Measurements from ENCODE around the gene ATP6V1A. TPM values are rescaled to one million over a fixed set of nuclear protein-coding genes. Genes with fewer than 3 reads are reported as not detected.

ATP6V1A gene
- polyA plus RNA-seq, 1 of the 3 experiments (the other 2 are of a cell fraction), result 12.1 TPM

DNA sequence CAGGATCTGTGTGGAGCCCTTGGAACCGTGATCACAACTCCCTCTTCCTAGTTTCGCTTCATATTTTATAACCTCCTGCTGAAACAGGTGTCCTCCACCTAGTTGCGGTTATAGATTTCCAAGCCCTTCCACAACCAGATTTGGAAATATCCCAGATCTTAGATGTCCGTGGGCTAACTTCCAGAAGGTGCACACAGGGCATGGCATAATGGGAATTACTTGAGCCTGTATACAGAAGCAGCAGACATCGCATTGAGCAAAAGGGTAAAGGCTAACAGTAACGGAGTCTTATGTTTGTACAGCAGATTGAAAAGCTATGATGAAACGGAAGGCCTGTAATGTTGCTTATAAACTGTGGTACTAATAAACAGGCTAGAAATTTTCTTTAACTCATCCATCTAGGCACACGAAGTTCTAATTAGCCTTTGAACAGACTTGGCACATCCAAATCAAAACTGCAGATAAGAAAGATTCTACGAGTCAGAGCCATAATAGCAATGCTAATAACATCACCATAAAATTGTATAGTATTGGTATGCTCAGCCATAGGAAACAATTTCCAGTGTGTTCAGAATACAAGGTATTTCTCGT is 49.2 kb upstream of the ATP6V1A start:
- Histone ChIP-seq H2AFZ (ENCODE audit: low read depth) (peak overlapping the region; percentile 94), H3K4me1 (ENCODE audit: control insufficient read depth in 1 of 2, insufficient read depth in 2 of 2, low read depth in 1 of 2, low read length in 1 of 2) (no peaks in the 10 kb centered on the region; a peak in 2 of 4 replicates), H3K27ac (ENCODE audit: low read depth in 2 of 2, low read length in 1 of 2) (peak overlapping the region; percentile 72 to 92; a peak in 3 of 4 replicates), H3K9ac (peak overlapping the region; percentile 72), H3K4me2 (peak overlapping the region; percentile 87), H4K20me1 (ENCODE audit: insufficient read depth) (no peaks in the 10 kb centered on the region), H3K9me3 (no peaks in the 10 kb centered on the region), H3K27me3 (ENCODE audit: insufficient read depth) (no peaks in the 10 kb centered on the region), H3K36me3 (replicated peaks in 1 of 2; ENCODE audit: control insufficient read depth in 1 of 2, insufficient read depth in 2 of 2, low read length in 1 of 2) (no peaks in the 10 kb centered on the region), H3F3A (replicated peaks; ENCODE audit: insufficient read depth) (no peaks in the 10 kb centered on the region), H3K79me2 (ENCODE audit: insufficient read depth) (peaks cover 36% of the 10 kb centered on the region), H3K9me2 (no peaks in the 10 kb centered on the region), H3K4me3 (ENCODE audit: low read depth in 2 of 2, low read length in 1 of 2) (peak overlapping the region; percentile 80 to 84)
- no peak for DNase-seq
- WGBS (ENCODE audit: low lambda C conversion rate), result 8% methylated on average over 10 of the region's 10 CpGs
- ChIA-PET POLR2A (no interaction called here), CTCF (interaction anchor here (1.0 kb wide), 1 partner anchor 39 kb away, joined by 3 read pairs; no protein-coding TSS in a partner anchor)
- TF ChIP-seq NFIC (IDR thresholded peaks at IDR 0.05; ENCODE audit: borderline replicate concordance) (no peak), FOXM1 (IDR thresholded peaks at IDR 0.05; ENCODE audit: low read depth) (no peak), JUND (IDR thresholded peaks at IDR 0.05) (no peak), CHD2 (IDR thresholded peaks at IDR 0.05; ENCODE audit: low read length, partially characterized antibody) (no peak), TAF1 (IDR thresholded peaks at IDR 0.05; ENCODE audit: borderline replicate concordance, low read depth, low read length) (no peak), RAD21 (IDR thresholded peaks at IDR 0.05; ENCODE audit: low read length) (no peak), RXRA (IDR thresholded peaks at IDR 0.05; ENCODE audit: borderline replicate concordance, low read depth) (no peak), NRF1 (IDR thresholded peaks at IDR 0.05; ENCODE audit: low read depth, low read length) (no peak), TCF12 (IDR thresholded peaks at IDR 0.05) (no peak), ELF1 (IDR thresholded peaks at IDR 0.05) (no peak), MXI1 (IDR thresholded peaks at IDR 0.05; ENCODE audit: low read depth, low read length) (no peak), YY1 (IDR thresholded peaks at IDR 0.05; ENCODE audit: low read depth) (no peak), EZH2phosphoT487 (IDR thresholded peaks at IDR 0.05; ENCODE audit: borderline replicate concordance, low read depth) (no peak), SMC3 (IDR thresholded peaks at IDR 0.05; ENCODE audit: low read depth, low read length) (no peak), POLR2AphosphoS5 (IDR thresholded peaks at IDR 0.05; ENCODE audit: low read depth, low read length) (no peak)
- TF ChIP-seq, protein P1, sequence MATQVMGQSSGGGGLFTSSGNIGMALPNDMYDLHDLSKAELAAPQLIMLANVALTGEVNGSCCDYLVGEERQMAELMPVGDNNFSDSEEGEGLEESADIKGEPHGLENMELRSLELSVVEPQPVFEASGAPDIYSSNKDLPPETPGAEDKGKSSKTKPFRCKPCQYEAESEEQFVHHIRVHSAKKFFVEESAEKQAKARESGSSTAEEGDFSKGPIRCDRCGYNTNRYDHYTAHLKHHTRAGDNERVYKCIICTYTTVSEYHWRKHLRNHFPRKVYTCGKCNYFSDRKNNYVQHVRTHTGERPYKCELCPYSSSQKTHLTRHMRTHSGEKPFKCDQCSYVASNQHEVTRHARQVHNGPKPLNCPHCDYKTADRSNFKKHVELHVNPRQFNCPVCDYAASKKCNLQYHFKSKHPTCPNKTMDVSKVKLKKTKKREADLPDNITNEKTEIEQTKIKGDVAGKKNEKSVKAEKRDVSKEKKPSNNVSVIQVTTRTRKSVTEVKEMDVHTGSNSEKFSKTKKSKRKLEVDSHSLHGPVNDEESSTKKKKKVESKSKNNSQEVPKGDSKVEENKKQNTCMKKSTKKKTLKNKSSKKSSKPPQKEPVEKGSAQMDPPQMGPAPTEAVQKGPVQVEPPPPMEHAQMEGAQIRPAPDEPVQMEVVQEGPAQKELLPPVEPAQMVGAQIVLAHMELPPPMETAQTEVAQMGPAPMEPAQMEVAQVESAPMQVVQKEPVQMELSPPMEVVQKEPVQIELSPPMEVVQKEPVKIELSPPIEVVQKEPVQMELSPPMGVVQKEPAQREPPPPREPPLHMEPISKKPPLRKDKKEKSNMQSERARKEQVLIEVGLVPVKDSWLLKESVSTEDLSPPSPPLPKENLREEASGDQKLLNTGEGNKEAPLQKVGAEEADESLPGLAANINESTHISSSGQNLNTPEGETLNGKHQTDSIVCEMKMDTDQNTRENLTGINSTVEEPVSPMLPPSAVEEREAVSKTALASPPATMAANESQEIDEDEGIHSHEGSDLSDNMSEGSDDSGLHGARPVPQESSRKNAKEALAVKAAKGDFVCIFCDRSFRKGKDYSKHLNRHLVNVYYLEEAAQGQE (IDR thresholded peaks at IDR 0.05; ENCODE audit: low read depth, low read length), result no peak
- TF ChIP-seq, protein P2, sequence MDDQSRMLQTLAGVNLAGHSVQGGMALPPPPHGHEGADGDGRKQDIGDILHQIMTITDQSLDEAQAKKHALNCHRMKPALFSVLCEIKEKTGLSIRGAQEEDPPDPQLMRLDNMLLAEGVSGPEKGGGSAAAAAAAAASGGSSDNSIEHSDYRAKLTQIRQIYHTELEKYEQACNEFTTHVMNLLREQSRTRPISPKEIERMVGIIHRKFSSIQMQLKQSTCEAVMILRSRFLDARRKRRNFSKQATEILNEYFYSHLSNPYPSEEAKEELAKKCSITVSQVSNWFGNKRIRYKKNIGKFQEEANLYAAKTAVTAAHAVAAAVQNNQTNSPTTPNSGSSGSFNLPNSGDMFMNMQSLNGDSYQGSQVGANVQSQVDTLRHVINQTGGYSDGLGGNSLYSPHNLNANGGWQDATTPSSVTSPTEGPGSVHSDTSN (IDR thresholded peaks at IDR 0.05), result no peak
- TF ChIP-seq, protein P3, sequence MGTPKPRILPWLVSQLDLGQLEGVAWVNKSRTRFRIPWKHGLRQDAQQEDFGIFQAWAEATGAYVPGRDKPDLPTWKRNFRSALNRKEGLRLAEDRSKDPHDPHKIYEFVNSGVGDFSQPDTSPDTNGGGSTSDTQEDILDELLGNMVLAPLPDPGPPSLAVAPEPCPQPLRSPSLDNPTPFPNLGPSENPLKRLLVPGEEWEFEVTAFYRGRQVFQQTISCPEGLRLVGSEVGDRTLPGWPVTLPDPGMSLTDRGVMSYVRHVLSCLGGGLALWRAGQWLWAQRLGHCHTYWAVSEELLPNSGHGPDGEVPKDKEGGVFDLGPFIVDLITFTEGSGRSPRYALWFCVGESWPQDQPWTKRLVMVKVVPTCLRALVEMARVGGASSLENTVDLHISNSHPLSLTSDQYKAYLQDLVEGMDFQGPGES (IDR thresholded peaks at IDR 0.05; ENCODE audit: low read depth, low read length), result no peak
